Measurements from ENCODE around the gene CCDC71.

Gene CCDC71

GRCh38 chr3:49158792-49159191 lies 7.3 kb downstream of the CCDC71 start:
- CTCF ChIA-PET = interaction anchor here (1.0 kb wide), 1 partner anchor 11 kb away, joined by 3 read pairs; no protein-coding TSS in a partner anchor
- TF ChIP-seq ZNF76 (tag by site-specific recombination; IDR thresholded peaks at IDR 0.05; ENCODE audit: borderline replicate concordance, low read depth) (no peak), ZNF530 (tag by site-specific recombination; IDR thresholded peaks at IDR 0.05; ENCODE audit: low read depth) (no peak), ZNF24 (tag by site-specific recombination; IDR thresholded peaks at IDR 0.05) (no peak), PRDM6 (tag by site-specific recombination; IDR thresholded peaks at IDR 0.05) (no peak), ZBTB21 (tag by site-specific recombination; IDR thresholded peaks at IDR 0.05) (no peak), ZNF449 (tag by site-specific recombination; IDR thresholded peaks at IDR 0.05) (no peak), ZNF146 (tag by site-specific recombination; IDR thresholded peaks at IDR 0.05) (no peak), ZNF202 (tag by site-specific recombination; IDR thresholded peaks at IDR 0.05; ENCODE audit: borderline replicate concordance) (no peak), ZXDB (tag by site-specific recombination; IDR thresholded peaks at IDR 0.05) (no peak), KLF8 (tag by site-specific recombination; IDR thresholded peaks at IDR 0.05) (no peak), ZNF10 (tag by site-specific recombination; IDR thresholded peaks at IDR 0.05) (no peak), ZNF248 (tag by site-specific recombination; IDR thresholded peaks at IDR 0.05) (no peak), ZNF19 (tag by site-specific recombination; IDR thresholded peaks at IDR 0.05; ENCODE audit: low read depth) (no peak), ZNF18 (tag by site-specific recombination; IDR thresholded peaks at IDR 0.05) (no peak), SALL2 (tag by site-specific recombination; IDR thresholded peaks at IDR 0.05; ENCODE audit: borderline replicate concordance) (no peak), ZNF529 (tag by site-specific recombination; IDR thresholded peaks at IDR 0.05; ENCODE audit: insufficient replicate concordance) (no peak), KLF16 (tag by site-specific recombination; IDR thresholded peaks at IDR 0.05) (no peak)
- TF ChIP-seq, protein P1, sequence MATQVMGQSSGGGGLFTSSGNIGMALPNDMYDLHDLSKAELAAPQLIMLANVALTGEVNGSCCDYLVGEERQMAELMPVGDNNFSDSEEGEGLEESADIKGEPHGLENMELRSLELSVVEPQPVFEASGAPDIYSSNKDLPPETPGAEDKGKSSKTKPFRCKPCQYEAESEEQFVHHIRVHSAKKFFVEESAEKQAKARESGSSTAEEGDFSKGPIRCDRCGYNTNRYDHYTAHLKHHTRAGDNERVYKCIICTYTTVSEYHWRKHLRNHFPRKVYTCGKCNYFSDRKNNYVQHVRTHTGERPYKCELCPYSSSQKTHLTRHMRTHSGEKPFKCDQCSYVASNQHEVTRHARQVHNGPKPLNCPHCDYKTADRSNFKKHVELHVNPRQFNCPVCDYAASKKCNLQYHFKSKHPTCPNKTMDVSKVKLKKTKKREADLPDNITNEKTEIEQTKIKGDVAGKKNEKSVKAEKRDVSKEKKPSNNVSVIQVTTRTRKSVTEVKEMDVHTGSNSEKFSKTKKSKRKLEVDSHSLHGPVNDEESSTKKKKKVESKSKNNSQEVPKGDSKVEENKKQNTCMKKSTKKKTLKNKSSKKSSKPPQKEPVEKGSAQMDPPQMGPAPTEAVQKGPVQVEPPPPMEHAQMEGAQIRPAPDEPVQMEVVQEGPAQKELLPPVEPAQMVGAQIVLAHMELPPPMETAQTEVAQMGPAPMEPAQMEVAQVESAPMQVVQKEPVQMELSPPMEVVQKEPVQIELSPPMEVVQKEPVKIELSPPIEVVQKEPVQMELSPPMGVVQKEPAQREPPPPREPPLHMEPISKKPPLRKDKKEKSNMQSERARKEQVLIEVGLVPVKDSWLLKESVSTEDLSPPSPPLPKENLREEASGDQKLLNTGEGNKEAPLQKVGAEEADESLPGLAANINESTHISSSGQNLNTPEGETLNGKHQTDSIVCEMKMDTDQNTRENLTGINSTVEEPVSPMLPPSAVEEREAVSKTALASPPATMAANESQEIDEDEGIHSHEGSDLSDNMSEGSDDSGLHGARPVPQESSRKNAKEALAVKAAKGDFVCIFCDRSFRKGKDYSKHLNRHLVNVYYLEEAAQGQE (tag by site-specific recombination; IDR thresholded peaks at IDR 0.05) = no peak
- POLR2A ChIA-PET = interaction anchor here (0.5 to 2.5 kb wide), 2 partner anchors 26 to 171 kb away, joined by 3 to 9 read pairs; partner anchors contain the start of gene LAMB2
- H3K9me3 ChIP-seq (ENCODE audit: control insufficient read depth, insufficient read depth, low read depth, low read length) = no peaks in the 10 kb centered on the region
- no peaks in the 10 kb centered on the region for H3K4me1 ChIP-seq (ENCODE audit: control insufficient read depth, insufficient read depth, low read length)
- peaks cover 0 to 27% of the 10 kb centered on the region in 2 experiments; a peak in 1 of 3 replicates for H3K36me3 ChIP-seq (ENCODE audit: control insufficient read depth in 2 of 2, insufficient read depth in 1 of 2, low read length in 2 of 2)
- no peak overlapping the region for H3K27ac ChIP-seq (ENCODE audit: extremely low read depth, low read depth, low read length)
- H3K4me3 ChIP-seq (ENCODE audit: low read depth, low read length) = no peak overlapping the region

All from HEK293 (cell line).